WTC11 (cell line): ENCODE results near the gene ZNF680. TPM values are rescaled to one million over a fixed set of nuclear protein-coding genes. Genes with fewer than 3 reads are reported as not detected.

Source experiments
- ATAC-seq: fragments of 200-7000 bp; cut with Tn5 transposase; 2 replicates; pipeline ENCODE4 v1.10.0; 2021; ENCODE audit warnings: mild to moderate bottlenecking, moderate library complexity
- CTCF ChIA-PET: fragments of 300-600 bp; sonication (Branson Sonifier 250); formaldehyde crosslinking; loops from one replicate; lab custom pipeline; 2021; ENCODE audit warnings: antibody characterized with exemption; lab: Charles Lee
- POLR2A ChIA-PET: fragments of 350-600 bp; sonication (Branson Sonifier 250); formaldehyde crosslinking; loops from one replicate; lab custom pipeline; 2021; ENCODE audit warnings: antibody characterized with exemption; lab: Charles Lee
- DNase-seq: peaks from one replicate; pipeline ENCODE4 v3.0.0; 2021; ENCODE audit warnings: low spot score
- H3K27ac Mint-ChIP-seq: 2 replicates; pipeline ENCODE4 v1.8.0; 2021; ENCODE audit warnings: mixed read lengths
- H3K27me3 Mint-ChIP-seq: 2 replicates; pipeline ENCODE4 v1.8.0; 2021; ENCODE audit warnings: low read depth, mild to moderate bottlenecking, moderate library complexity, mixed read lengths
- H3K36me3 Mint-ChIP-seq: 2 replicates; pipeline ENCODE4 v1.8.0; 2021; ENCODE audit warnings: mixed read lengths
- H3K4me1 Mint-ChIP-seq: 2 replicates; pipeline ENCODE4 v1.8.0; 2022; ENCODE audit warnings: mixed read lengths
- H3K4me3 Mint-ChIP-seq: 2 replicates; pipeline ENCODE4 v1.8.0; 2021; ENCODE audit warnings: mild to moderate bottlenecking, moderate library complexity, mixed read lengths
- H3K9me3 Mint-ChIP-seq: 2 replicates; pipeline ENCODE4 v1.8.0; 2021; ENCODE audit warnings: mixed read lengths
- E2F1 ChIP-seq: sonication (generic); formaldehyde crosslinking; IDR thresholded peaks from 2 replicates; pipeline ENCODE4 v1.8.0; 2022; ENCODE audit warnings: mild to moderate bottlenecking, missing genetic modification reagents
- FOXK1 ChIP-seq: sonication (generic); formaldehyde crosslinking; IDR thresholded peaks from 2 replicates; pipeline ENCODE4 v1.8.0; 2022; ENCODE audit warnings: mild to moderate bottlenecking, moderate library complexity, missing genetic modification reagents
- JAZF1 ChIP-seq: fragments of 250-450 bp; sonication (Bioruptor Pico); IDR thresholded peaks from 2 replicates; pipeline ENCODE4 v1.9.0; 2021; ENCODE audit warnings: moderate library complexity, mild to moderate bottlenecking, inconsistent platforms
- MXD4 ChIP-seq: fragments of 250-450 bp; sonication (Bioruptor Pico); IDR thresholded peaks from 2 replicates; pipeline ENCODE4 v1.8.0; 2021; ENCODE audit warnings: mild to moderate bottlenecking, moderate library complexity, borderline replicate concordance
- MYBL2 ChIP-seq: sonication (generic); formaldehyde crosslinking; IDR thresholded peaks from 2 replicates; pipeline ENCODE4 v1.8.1; 2023; ENCODE audit warnings: mild to moderate bottlenecking, moderate library complexity, missing genetic modification reagents
- NFATC4 ChIP-seq: fragments of 250-450 bp; sonication (Bioruptor Pico); IDR thresholded peaks from 2 replicates; pipeline ENCODE4 v1.9.0; 2021; ENCODE audit warnings: mild to moderate bottlenecking
- NFYB ChIP-seq: sonication (generic); formaldehyde crosslinking; conservative IDR thresholded peaks from 2 replicates; pipeline ENCODE4 v1.8.0; 2022; ENCODE audit warnings: low read depth, missing genetic modification reagents
- SOX15 ChIP-seq: fragments of 250-450 bp; sonication (Bioruptor Pico); IDR thresholded peaks from 2 replicates; pipeline ENCODE4 v1.9.0; 2021; ENCODE audit warnings: mild to moderate bottlenecking
- ZNF232 ChIP-seq: sonication (generic); formaldehyde crosslinking; IDR thresholded peaks from 2 replicates; pipeline ENCODE4 v1.8.0; 2022; ENCODE audit warnings: mild to moderate bottlenecking, missing genetic modification reagents
- ZNF425 ChIP-seq: fragments of 250-450 bp; sonication (Bioruptor Pico); conservative IDR thresholded peaks from 2 replicates; pipeline ENCODE4 v1.9.0; 2021; ENCODE audit warnings: mild to moderate bottlenecking
- total RNA-seq: library from RNA; stranded (reverse); gene quantifications from 3 replicates; pipeline ENCODE4 v1.2.3, GENCODE V29; 2021
- TF ChIP-seq, protein P1 (sequence below): sonication (generic); formaldehyde crosslinking; conservative IDR thresholded peaks from 2 replicates; pipeline ENCODE4 v1.8.1; 2023; ENCODE audit warnings: mild to moderate bottlenecking, low read depth, missing genetic modification reagents, moderate library complexity
- TF ChIP-seq, protein P2 (sequence below): fragments of 250-450 bp; sonication (Bioruptor Pico); IDR thresholded peaks from 2 replicates; pipeline ENCODE4 v1.9.0; 2021; ENCODE audit warnings: mild to moderate bottlenecking, borderline replicate concordance
- TF ChIP-seq, protein P3 (sequence below): sonication (generic); formaldehyde crosslinking; IDR thresholded peaks from 2 replicates; pipeline ENCODE4 v1.8.1; 2022; ENCODE audit warnings: missing genetic modification reagents, borderline replicate concordance
- TF ChIP-seq, protein P4 (sequence below): sonication (generic); formaldehyde crosslinking; IDR thresholded peaks from 2 replicates; pipeline ENCODE4 v1.8.0; 2022; ENCODE audit warnings: mild to moderate bottlenecking, missing genetic modification reagents
- TF ChIP-seq, protein P5 (sequence below): fragments of 250-450 bp; sonication (Bioruptor Pico); IDR thresholded peaks from 2 replicates; pipeline ENCODE4 v2.1.2; 2022; ENCODE audit warnings: mild to moderate bottlenecking, moderate library complexity

Gene ZNF680
- total RNA-seq, 1 experiment from 2014 or later: 13.9 TPM

DNA sequence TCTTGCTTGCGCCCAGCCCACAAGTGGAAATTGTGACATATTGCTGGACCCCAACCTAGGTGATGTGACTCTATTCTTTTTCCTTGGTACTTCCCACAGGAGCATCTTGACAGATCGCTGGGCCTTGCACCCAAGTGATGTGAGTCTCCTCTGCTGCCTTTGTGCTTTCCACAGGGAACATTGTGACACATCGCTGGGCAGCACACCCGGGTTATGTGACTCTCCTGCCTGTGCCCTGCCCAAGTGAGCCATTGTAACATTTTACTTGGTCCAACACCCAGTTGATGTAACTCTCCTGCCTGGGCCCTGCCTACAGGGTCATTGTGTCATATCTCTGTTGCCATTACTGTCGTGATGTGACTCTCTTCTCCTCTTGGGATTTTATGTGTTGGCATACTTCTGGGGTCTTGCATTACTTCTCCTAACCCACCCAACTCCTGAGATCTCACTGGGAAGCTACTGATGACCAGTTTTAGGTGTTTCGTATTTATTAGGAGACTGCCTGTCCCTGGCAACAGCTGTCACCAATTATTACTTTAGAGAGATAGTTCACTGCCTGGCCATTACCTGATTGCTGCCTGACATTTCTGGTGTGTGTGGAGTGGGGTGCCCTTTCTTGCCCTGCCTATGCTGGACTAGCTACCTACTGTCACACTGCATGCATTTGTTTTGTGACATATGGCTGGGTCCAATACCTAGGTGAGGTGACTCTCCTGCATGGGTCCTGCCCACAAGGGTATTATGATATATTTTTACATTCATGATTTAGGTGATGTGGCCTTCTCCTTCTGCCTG, 45.4 kb upstream of the ZNF680 start (continued):
- TF ChIP-seq, protein P1, sequence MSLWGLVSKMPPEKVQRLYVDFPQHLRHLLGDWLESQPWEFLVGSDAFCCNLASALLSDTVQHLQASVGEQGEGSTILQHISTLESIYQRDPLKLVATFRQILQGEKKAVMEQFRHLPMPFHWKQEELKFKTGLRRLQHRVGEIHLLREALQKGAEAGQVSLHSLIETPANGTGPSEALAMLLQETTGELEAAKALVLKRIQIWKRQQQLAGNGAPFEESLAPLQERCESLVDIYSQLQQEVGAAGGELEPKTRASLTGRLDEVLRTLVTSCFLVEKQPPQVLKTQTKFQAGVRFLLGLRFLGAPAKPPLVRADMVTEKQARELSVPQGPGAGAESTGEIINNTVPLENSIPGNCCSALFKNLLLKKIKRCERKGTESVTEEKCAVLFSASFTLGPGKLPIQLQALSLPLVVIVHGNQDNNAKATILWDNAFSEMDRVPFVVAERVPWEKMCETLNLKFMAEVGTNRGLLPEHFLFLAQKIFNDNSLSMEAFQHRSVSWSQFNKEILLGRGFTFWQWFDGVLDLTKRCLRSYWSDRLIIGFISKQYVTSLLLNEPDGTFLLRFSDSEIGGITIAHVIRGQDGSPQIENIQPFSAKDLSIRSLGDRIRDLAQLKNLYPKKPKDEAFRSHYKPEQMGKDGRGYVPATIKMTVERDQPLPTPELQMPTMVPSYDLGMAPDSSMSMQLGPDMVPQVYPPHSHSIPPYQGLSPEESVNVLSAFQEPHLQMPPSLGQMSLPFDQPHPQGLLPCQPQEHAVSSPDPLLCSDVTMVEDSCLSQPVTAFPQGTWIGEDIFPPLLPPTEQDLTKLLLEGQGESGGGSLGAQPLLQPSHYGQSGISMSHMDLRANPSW (CRISPR knock-in tag): no peak
- no peak for TF ChIP-seq NFATC4 (CRISPR knock-in tag)
- no peak for TF ChIP-seq E2F1 (CRISPR knock-in tag)
- TF ChIP-seq MYBL2 (CRISPR knock-in tag): no peak
- no peak for TF ChIP-seq NFYB (CRISPR knock-in tag)
- TF ChIP-seq, protein P2, sequence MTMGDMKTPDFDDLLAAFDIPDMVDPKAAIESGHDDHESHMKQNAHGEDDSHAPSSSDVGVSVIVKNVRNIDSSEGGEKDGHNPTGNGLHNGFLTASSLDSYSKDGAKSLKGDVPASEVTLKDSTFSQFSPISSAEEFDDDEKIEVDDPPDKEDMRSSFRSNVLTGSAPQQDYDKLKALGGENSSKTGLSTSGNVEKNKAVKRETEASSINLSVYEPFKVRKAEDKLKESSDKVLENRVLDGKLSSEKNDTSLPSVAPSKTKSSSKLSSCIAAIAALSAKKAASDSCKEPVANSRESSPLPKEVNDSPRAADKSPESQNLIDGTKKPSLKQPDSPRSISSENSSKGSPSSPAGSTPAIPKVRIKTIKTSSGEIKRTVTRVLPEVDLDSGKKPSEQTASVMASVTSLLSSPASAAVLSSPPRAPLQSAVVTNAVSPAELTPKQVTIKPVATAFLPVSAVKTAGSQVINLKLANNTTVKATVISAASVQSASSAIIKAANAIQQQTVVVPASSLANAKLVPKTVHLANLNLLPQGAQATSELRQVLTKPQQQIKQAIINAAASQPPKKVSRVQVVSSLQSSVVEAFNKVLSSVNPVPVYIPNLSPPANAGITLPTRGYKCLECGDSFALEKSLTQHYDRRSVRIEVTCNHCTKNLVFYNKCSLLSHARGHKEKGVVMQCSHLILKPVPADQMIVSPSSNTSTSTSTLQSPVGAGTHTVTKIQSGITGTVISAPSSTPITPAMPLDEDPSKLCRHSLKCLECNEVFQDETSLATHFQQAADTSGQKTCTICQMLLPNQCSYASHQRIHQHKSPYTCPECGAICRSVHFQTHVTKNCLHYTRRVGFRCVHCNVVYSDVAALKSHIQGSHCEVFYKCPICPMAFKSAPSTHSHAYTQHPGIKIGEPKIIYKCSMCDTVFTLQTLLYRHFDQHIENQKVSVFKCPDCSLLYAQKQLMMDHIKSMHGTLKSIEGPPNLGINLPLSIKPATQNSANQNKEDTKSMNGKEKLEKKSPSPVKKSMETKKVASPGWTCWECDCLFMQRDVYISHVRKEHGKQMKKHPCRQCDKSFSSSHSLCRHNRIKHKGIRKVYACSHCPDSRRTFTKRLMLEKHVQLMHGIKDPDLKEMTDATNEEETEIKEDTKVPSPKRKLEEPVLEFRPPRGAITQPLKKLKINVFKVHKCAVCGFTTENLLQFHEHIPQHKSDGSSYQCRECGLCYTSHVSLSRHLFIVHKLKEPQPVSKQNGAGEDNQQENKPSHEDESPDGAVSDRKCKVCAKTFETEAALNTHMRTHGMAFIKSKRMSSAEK (CRISPR knock-in tag): no peak
- TF ChIP-seq MXD4: no peak
- no peak for TF ChIP-seq FOXK1 (CRISPR knock-in tag)
- TF ChIP-seq, protein P3, sequence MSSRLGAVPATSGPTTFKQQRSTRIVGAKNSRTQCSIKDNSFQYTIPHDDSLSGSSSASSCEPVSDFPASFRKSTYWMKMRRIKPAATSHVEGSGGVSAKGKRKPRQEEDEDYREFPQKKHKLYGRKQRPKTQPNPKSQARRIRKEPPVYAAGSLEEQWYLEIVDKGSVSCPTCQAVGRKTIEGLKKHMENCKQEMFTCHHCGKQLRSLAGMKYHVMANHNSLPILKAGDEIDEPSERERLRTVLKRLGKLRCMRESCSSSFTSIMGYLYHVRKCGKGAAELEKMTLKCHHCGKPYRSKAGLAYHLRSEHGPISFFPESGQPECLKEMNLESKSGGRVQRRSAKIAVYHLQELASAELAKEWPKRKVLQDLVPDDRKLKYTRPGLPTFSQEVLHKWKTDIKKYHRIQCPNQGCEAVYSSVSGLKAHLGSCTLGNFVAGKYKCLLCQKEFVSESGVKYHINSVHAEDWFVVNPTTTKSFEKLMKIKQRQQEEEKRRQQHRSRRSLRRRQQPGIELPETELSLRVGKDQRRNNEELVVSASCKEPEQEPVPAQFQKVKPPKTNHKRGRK: no peak
- TF ChIP-seq, all 79 proteins: peak for 0

GRCh38 chr7:64606385-64606784, 43.5 kb upstream of the ZNF680 start:
- ChIA-PET POLR2A (no interaction called here), CTCF (no interaction called here)
- Mint-ChIP-seq H3K36me3 (peaks cover 88% of the 10 kb centered on the region), H3K9me3 (peaks cover 74% of the 10 kb centered on the region), H3K27me3 (no peaks in the 10 kb centered on the region; the same call in 1 of the 2 replicates), H3K27ac (no peak overlapping the region), H3K4me3 (no peak overlapping the region), H3K4me1 (no peaks in the 10 kb centered on the region)
- no peak for ATAC-seq
- no peak for DNase-seq
- no peak for TF ChIP-seq ZNF232 (CRISPR knock-in tag)
- TF ChIP-seq, protein P4, sequence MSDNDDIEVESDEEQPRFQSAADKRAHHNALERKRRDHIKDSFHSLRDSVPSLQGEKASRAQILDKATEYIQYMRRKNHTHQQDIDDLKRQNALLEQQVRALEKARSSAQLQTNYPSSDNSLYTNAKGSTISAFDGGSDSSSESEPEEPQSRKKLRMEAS (CRISPR knock-in tag): no peak
- no peak for TF ChIP-seq SOX15 (CRISPR knock-in tag)

GRCh38 chr7:64603271-64603670, 40.4 kb upstream of the ZNF680 start:
- no peak for DNase-seq
- Mint-ChIP-seq H3K4me1 (no peaks in the 10 kb centered on the region), H3K36me3 (peaks cover 83% of the 10 kb centered on the region), H3K27me3 (no peaks in the 10 kb centered on the region), H3K27ac (no peak overlapping the region), H3K4me3 (no peak overlapping the region), H3K9me3 (peaks cover 72% of the 10 kb centered on the region)
- POLR2A ChIA-PET: no interaction called here
- ATAC-seq: no peak
- CTCF ChIA-PET: no interaction called here
- no peak for TF ChIP-seq SOX15 (CRISPR knock-in tag)
- TF ChIP-seq JAZF1 (CRISPR knock-in tag): no peak
- TF ChIP-seq, protein P5, sequence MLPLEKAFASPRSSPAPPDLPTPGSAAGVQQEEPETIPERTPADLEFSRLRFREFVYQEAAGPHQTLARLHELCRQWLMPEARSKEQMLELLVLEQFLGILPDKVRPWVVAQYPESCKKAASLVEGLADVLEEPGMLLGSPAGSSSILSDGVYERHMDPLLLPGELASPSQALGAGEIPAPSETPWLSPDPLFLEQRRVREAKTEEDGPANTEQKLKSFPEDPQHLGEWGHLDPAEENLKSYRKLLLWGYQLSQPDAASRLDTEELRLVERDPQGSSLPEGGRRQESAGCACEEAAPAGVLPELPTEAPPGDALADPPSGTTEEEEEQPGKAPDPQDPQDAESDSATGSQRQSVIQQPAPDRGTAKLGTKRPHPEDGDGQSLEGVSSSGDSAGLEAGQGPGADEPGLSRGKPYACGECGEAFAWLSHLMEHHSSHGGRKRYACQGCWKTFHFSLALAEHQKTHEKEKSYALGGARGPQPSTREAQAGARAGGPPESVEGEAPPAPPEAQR (CRISPR knock-in tag): no peak
- TF ChIP-seq ZNF425 (CRISPR knock-in tag): no peak
